ENCODE results near the gene BATF3. TPM values are rescaled to one million over a fixed set of nuclear protein-coding genes. Genes with fewer than 3 reads are reported as not detected.
A peak's percentile ranks its signal among the peaks of the same experiment; 100 is the strongest.

BATF3 gene
- total RNA-seq, 1 experiment from 2014 or later = 2.1 TPM

GRCh38 chr1:212686069-212686468 is 13.6 kb downstream of the BATF3 start:
- no peak overlapping the region for H2AK5ac ChIP-seq (ENCODE audit: insufficient read length, low read length)
- H4K91ac ChIP-seq (ENCODE audit: insufficient read length, low read depth, low read length) = no peak overlapping the region
- Mint-ChIP-seq H3K36me3 (ENCODE audit: insufficient read depth in 1 of 3, low read depth in 3 of 3) (no peaks in the 10 kb centered on the region), H3K4me1 (peaks cover 4 to 11% of the 10 kb centered on the region in 2 experiments; a peak in 3 of 4 replicates), H3K9me3 (no peaks in the 10 kb centered on the region; a peak in 1 of 5 replicates), H3K27me3 (ENCODE audit: low read depth) (peaks cover 14% of the 10 kb centered on the region), H3K27ac (no peak overlapping the region), H3K4me3 (no peak overlapping the region)
- H3K18ac ChIP-seq (ENCODE audit: insufficient read length, low read depth, low read length) = no peak overlapping the region
- no peak overlapping the region for H3K14ac ChIP-seq (ENCODE audit: insufficient read depth, low read length)
- DNase-seq = peak; percentile 16
- no peaks in the 10 kb centered on the region for H3K23me2 ChIP-seq (ENCODE audit: insufficient read length, low read depth, low read length, poor library complexity, severe bottlenecking)
- no peak overlapping the region for H3K56ac ChIP-seq (ENCODE audit: insufficient read length, low read depth, low read length)
- no peak overlapping the region for H2BK12ac ChIP-seq (ENCODE audit: insufficient read length, low read depth, low read length)
- H2BK20ac ChIP-seq (ENCODE audit: low read depth, low read length, poor library complexity, severe bottlenecking) = no peak overlapping the region
- no peak overlapping the region for H4K8ac ChIP-seq (replicated peaks; ENCODE audit: insufficient read length, low read depth, low read length)
- no peak overlapping the region for H3K23ac ChIP-seq (ENCODE audit: insufficient read length, low read depth, low read length)
- H3T11ph ChIP-seq (ENCODE audit: low read length) = no peak overlapping the region
- H2BK15ac ChIP-seq (ENCODE audit: low read depth, low read length) = no peak overlapping the region
- WGBS (ENCODE audit: extremely low coverage, insufficient read length, low lambda C conversion rate) = no CpG with 5 or more reads among the region's 3 CpGs
- H3K79me2 ChIP-seq (ENCODE audit: insufficient read depth, low read length) = no peaks in the 10 kb centered on the region
- H2BK5ac ChIP-seq (ENCODE audit: insufficient read length, low read length) = no peak overlapping the region
- no peak overlapping the region for H2BK120ac ChIP-seq (ENCODE audit: low read depth, low read length, poor library complexity, severe bottlenecking)
- no peak overlapping the region for H2AFZ ChIP-seq (ENCODE audit: low read length)
- H3K79me1 ChIP-seq (ENCODE audit: insufficient read depth, low read depth, low read length, poor library complexity, severe bottlenecking) = no peaks in the 10 kb centered on the region
- H3K9ac ChIP-seq (ENCODE audit: extremely low read depth, insufficient read length, low read length) = no peak overlapping the region
- no peak overlapping the region for H4K5ac ChIP-seq (ENCODE audit: insufficient read length, low read depth, low read length)
- H3K4ac ChIP-seq (ENCODE audit: low read depth, low read length) = no peak overlapping the region
- H3K4me1 ChIP-seq (ENCODE audit: insufficient read depth, low read length) = peaks cover 5% of the 10 kb centered on the region; the same call in 1 of the 2 replicates
- H4K20me1 ChIP-seq (ENCODE audit: control insufficient read depth, insufficient read depth, insufficient read length) = no peaks in the 10 kb centered on the region
- H3K27me3 ChIP-seq (ENCODE audit: insufficient read depth, low read length) = no peaks in the 10 kb centered on the region
- TF ChIP-seq CTCF (conservative IDR thresholded peaks at IDR 0.05) = no peak
- no peak overlapping the region for H3K27ac ChIP-seq (ENCODE audit: insufficient read length, low read depth, low read length)
- no peak overlapping the region for H3K4me2 ChIP-seq (ENCODE audit: insufficient read depth, insufficient read length, low read length)
- H3K9me3 ChIP-seq (ENCODE audit: control insufficient read depth, low read depth, low read length) = no peaks in the 10 kb centered on the region
